Dermis blood vessel endothelial cell (primary cell): Measurements from ENCODE around the gene HS3ST4. TPM values are rescaled to one million over a fixed set of nuclear protein-coding genes. Genes with fewer than 3 reads are reported as not detected.

Experiments
- DNase-seq: peaks from one replicate; pipeline ENCODE4 v3.0.0; 2010
- total RNA-seq: library from RNA; depleted of rRNA; stranded (reverse); fragments of >200 nt; gene quantifications from 2 replicates; pipeline ENCODE4 v1.2.3, GENCODE V29; 2014

Gene HS3ST4
- total RNA-seq, 1 donor from 2014 or later = not detected

- no peak for DNase-seq
Observed at GRCh38 chr16:26120729-26121128, 429.0 kb downstream of the HS3ST4 start.

DNA sequence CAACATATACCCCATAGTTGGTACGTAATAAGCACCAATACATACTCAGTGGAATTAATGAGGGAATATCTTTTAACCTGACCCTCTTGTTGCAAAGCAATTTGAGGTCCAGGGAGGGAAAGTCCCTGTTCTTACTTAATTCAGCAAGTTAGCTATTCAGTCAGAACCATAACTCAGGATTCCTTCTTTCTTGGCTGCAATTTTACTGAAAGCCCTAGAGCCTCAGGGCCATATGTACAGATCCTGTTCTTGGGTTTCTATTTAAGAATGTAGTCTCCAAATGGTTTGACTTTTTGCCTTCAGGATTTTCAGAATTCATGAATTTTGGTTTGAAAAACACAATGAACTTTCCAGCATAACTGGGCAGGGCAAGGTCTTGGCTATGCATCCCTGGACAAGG, 436.5 kb downstream of the HS3ST4 start:
- no peak for DNase-seq

GRCh38 chr16:26129997-26130396, 438.2 kb downstream of the HS3ST4 start:
- no peak for DNase-seq

GRCh38 chr16:26133416-26134093, 441.8 kb downstream of the HS3ST4 start:
- DNase-seq = no peak

DNA sequence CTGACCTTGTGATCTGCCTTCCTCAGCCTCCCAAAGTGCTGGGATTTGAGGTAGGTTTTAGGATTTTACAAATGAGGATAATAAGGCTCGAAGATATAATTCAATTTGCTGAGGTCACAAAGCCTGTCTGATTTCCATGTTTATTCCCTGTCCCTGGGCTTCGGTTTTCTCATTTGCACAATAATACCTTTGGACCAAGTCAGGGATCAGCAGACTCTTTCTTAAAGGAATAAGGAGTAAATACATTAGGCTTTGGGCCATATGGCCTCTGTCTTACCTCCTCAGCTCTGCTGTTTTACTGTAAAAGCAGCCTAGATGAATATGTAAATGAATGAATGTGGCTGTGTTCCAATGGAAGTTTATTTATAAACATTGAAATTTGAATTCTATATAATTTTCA, 442.8 kb downstream of the HS3ST4 start:
- DNase-seq = no peak

GRCh38 chr16:26137956-26138355, 446.2 kb downstream of the HS3ST4 start:
- no peak for DNase-seq

DNA sequence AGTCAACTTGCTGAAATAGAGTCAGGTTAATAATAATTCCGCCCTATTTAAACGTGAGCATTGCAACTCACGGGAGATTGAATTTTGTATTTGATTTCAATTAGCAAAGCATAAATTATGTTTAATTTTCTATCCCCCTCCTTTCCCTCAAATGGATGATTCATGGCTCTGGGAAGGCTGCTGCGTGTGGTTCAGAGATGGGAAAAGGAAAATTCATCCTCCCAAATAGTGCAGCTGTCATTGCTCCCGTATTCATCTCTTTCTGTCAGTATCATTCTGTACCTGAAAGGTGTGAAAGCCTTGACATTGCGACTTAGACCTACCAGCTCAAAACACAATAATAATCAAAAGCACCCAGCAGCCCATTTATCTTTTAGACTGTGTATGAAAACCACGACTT, 447.3 kb downstream of the HS3ST4 start:
- no peak for DNase-seq

- DNase-seq = no peak
Observed at GRCh38 chr16:26139884-26140283, 448.1 kb downstream of the HS3ST4 start.

GRCh38 chr16:26149364-26150190, 457.8 kb downstream of the HS3ST4 start:
- DNase-seq = no peak

DNA sequence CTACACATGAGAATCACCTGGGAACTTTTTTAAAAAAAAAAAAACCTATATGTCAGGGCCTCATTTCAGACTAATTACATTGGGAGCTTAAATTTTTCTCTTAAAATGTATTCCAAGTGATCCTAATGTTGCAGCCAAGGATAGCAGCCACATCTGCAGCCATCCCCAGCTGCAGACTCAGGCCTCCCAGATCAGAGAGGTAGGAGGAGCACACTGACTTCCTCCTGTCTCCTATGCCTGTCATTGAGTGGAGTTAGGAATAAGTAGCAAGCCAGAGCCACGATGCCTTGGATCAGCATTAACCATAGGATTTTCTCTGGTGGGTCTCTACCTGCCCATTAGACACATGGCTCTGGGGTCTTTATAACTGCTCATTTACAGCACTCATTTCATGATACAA, 463.5 kb downstream of the HS3ST4 start:
- DNase-seq = no peak

DNA sequence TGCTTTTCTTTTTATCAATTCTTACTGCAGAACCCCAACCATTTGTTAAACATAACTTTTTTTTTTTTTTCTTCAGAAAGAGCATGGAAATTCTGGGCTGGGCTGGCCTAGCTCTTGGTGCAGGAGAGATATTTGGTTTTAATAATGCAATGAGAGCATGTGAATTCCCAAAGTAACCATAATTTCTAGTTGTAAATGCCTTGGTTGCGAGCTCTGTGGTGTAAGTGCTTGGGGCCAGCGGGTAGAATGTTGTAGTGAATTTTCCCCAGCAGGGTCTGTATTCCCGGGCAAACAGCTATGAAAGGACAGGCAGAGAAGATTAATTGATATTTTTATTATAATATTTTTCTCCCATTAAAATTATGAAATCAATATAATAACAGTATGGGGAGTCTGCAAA, 465.6 kb downstream of the HS3ST4 start:
- DNase-seq = no peak

DNA sequence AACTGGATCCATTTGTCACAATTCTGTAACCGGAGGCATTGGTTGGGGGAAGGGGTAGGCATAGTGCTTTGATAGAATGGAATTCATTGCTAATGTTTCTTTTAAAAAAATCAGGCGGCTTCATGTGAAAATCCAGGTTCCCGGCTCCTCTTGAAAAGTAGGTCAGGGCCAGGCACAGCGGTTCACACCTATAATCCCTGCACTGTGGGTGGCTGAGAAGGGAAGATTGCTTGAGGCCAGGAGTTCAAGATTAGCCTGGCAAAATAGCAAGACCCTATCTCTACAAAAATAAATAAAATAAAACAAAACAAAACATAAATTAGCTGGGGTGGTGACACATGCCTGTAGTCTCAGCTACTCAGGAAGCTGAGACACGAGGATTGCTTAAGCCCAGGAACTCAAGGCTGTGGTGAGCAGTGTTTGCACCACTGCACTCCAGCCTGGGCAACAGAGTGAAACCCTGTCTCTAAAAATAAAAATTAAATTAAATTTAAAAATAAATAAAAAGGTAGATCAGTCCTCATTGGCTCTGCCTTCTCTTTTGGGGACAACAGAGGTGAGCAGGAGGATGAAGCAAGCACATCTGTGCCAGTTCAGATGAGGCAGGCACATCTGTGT, 466.5 kb downstream of the HS3ST4 start:
- no peak for DNase-seq

DNA sequence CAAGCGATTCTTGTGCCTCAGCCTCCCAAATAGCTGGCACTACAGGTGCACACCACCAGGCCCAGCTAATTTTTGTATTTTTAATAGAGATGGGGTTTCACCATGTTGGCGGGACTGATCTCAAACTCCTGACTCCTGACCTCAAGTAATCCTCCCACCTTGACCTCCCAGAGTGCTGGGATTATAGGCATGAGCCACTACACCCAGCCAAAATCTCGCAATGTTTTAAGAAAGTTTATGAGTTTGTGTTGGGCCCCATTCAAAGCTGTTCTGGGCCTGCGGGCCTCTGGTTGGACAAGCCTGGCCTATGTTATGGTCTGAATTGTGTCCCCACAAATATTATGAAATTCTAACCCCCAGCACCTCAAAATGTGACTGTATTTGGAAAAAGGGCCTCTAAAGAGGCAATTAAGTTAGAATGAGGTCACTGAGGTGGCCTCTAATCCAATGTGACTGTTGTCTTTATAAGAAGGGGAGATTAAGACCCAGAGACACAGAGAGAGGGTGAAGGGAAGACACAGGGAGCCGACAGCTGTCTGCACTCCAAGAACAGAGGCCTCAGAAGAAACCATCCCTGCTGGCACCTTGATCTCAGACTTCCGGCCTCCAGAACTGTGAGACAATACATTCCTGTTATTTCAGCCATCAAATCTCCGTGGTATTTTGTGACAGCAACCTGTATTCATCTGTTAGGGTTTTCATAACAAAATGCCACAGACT, 469.9 kb downstream of the HS3ST4 start:
- no peak for DNase-seq

DNA sequence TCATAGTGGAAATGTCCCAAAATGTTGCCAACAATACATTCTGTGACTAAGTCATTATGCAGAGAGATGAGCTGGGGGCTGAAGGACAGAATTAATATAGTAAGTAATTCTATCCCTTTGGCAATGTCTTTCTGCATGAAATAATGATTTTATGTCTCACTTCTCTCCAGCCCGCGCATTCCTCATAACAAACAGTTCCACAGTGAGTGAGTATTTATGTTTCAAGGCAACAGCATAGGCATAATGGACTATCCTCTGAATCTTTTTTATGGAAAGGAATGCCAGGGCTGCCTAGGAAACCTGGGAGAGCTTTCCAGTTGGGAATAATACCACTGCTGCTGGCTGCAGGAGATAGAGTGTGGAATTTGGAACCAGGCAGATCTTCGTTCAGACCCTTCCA, 477.7 kb downstream of the HS3ST4 start:
- DNase-seq = no peak

DNA sequence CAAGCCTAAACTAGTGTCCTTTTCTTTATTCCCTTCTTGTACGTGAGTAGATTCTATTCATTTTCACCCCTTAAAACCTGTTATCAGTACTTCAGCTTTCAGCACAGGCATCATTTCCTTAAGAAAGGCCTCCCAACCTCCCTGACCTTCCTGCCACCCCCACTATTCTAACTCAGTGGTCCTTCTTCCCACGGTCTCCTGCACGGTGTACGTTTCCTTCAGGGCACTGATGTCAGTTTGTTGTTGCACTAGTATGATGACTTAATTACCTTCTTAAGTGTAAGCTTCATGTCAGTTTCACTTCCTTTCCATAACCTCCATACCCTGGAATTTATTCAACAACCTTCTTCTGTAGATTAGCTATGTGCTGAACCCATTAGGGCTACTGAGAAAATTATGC, 484.2 kb downstream of the HS3ST4 start:
- no peak for DNase-seq

GRCh38 chr16:26177438-26177837, 485.7 kb downstream of the HS3ST4 start:
- DNase-seq = no peak

- no peak for DNase-seq
Observed at GRCh38 chr16:26178298-26178697, 486.5 kb downstream of the HS3ST4 start.

DNA sequence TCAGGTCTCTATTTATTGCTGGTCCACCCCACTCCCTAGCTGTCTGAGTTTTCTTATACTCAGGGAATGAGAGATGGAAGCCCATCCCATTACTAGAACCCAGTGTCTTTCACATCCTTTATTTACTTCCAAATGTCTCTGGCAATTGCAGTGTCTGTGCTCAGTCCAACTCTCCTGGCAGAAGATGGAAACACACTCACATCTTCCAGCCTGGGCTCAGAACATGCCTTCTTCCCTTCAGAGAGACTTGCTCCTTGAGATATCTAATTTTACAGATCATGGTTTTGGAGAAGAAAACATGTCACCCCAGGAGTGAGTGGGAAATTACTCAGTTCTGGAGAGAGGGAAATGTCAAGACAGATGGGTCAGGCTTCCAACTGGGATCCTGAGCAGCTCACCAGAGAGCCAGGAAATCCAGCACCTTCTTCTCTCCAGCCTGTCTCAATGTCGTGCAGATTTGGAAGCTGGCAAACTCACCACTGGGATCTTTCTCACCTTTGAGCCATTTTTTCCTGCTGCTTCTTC, 494.4 kb downstream of the HS3ST4 start:
- DNase-seq = no peak
